Measurements from ENCODE around the gene GM2A.
"Not testable (repeated sequence)": the region's sequence is repeated elsewhere in the genome, so short reads cannot be mapped to it uniquely, and the experiment has no call there.

The GM2A gene

GRCh38 chr5:151228986-151229385 is 24.0 kb upstream of the GM2A start:
- DNase-seq: no peak

GRCh38 chr5:151230048-151230680 is 22.8 kb upstream of the GM2A start:
- DNase-seq: no peak

DNA sequence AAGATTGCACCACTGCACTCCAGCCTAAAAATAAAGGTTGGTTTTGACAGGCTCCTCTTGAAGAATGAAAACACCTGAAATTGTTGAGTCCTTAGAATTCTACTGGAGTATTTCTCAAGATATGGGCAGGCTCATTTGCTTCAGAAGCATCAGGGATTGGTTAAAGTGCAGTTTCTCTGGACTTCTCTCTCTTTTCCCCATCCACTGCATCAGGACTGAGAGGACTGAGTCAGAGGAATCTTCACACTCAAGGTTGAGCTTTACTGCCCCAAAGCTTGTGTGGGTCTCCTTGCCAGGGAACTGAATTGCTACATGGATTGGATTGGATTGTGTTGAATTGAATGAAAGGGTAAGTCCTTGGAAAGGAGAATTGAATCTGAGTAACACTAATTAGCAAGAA is 21.6 kb upstream of the GM2A start:
- no peak for DNase-seq

GRCh38 chr5:151233616-151234085 is 19.3 kb upstream of the GM2A start:
- no peak for DNase-seq

GRCh38 chr5:151234476-151235238 is 18.3 kb upstream of the GM2A start:
- DNase-seq: peak in 1 of 2 experiments; percentile 1

DNA sequence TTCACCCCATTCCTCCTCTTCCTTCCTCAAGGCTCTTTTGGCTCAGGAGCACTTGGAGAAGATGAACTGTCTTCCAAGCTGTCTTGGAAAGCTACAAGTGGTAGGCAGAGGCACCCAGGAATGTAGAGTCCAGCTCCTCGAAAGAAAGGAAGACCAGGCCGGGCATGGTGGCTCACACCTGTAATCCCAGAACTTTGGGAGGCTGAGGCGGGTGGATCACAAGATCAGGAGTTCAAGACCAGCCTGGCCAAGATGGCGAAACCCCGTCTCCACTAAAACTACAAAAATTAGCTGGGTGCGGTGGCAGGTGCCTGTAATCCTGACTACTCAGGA is 17.8 kb upstream of the GM2A start:
- not testable (repeated sequence) for DNase-seq

GRCh38 chr5:151236888-151237287 is 16.1 kb upstream of the GM2A start:
- no peak for DNase-seq

- no peak for DNase-seq
Observed at GRCh38 chr5:151237685-151238084, 15.3 kb upstream of the GM2A start.

DNA sequence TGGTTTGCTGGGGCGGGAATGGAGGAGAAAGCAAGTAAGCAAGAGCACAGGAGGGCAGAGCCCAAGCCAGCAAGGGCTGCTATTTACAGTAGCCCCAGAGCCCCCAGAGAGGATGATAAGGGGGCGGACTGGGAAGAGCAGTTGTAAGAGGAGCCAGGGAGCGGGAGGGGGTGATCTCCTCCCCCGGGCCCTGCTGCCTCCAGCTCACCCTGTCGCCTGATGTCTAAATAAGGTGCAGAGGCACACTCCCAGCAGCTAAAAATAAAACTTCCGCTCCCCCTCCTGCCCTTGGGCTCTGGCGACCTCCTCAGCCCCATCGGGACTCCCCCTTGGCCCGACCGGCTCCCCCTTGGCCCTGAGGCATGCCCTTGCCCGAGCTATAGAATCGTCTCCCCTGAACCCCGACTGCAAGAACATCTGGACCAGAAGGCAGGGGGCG is 14.7 kb upstream of the GM2A start:
- DNase-seq: no peak

DNA sequence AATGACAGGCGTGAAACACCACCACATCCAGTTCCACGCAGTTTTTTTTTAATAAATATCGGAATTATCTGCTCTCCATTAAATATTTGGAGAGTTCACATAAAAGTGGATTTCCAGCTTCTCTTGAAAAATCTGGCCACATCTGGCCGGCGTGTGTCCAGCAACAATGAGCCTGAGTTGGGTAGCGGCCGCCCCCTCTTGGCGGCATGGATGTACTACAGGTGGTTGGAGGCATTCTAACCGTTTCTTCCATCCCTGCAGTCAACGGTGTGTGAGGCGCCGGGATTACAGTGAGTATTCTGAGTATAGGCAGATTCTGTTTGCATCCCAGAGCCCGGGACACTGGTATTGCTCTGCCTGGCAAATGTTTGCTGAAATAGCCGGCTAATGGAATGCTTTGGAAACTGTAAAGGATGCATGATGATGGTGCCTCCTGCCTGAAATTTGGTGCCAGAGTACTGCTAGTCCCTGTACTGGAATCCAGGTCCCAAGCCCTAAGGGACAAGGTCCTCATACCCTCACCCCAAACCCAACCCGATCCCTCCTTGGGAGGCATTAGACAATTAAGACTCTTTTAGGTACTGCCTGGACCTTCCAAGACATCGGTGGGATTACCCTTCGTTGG is 13.6 kb upstream of the GM2A start:
- peak in 1 of 2 experiments; percentile 27 for DNase-seq

DNA sequence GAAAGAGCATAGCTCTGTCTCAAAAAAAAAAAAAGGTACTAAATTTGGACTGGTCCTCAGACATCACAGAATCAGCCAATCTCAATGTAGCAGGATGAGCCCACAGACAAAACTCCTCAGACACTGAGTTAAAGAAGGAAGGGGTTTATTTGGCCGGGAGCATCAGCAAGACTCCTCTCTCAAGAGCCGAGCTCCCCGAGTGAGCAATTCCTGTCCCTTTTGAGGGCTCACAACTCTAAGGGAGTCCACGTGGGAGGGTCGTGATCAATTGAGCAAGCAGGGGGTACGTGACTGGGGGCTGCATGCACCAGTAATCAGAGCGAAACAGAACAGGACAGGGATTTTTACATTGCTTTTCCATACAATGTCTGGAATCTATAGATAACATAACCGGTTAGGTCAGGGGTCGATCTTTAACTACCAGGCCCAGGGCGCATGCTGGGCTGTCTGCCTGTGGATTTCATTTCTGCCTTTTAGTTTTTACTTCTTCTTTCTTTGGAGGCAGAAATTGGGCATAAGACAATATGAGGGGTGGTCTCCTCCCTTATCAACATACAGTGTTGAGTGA is 12.6 kb upstream of the GM2A start:
- DNase-seq: not testable (repeated sequence)

DNA sequence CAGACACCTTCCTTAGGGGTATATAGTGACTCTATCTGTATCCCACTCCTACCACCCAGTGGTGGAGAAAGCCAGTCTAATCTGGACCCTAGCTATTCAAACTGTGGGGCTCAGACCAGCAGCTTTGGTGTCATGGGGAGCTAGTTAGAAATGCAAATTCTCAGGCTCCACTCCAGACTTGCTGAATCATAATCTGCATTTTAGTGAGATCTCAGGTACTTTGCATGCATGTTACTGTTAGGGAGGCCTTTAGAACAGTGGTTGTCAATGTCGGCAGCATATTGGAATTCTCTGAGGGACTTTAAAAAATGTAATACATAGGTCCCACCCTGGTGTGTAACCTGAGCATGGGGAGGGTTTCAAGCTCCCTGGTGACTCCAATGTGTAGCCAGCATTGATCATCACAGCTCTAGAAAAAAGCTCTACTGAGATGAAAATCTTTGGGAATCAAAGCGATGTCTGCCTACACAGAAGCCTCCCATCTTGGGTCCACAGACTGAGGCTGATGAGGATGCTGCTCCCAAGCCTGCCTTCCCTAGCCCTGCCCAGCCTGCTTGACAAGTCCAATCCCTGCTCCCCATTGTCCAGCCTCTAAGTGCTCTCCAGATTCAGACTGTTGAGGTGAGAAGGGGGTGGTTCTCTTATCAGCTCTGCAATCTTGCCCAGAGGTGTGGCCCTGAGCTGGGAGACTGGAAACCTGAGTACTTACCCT is 11.9 kb upstream of the GM2A start:
- no peak for DNase-seq

GRCh38 chr5:151243127-151243526 is 9.9 kb upstream of the GM2A start:
- DNase-seq: no peak

DNA sequence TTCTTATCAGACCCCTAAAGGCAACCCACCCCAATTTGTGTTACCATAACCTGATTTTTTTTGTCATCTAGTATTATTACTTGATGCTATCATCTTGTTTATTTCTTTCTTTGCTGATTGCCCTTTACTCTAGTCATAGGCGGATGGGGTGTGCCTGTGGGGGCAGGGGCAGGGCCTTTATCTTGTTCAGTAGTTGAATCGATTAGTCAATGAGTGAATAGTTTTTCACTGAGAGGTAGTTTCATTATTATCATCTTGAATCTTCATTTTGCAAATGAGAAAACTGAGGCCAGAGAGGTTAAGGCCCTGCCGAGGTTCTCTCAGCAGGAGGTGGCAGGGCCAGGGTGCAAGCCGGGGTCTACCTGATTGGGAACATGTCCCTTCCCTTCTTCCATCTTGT is 9.4 kb upstream of the GM2A start:
- no peak for DNase-seq

GRCh38 chr5:151244206-151244605 is 8.8 kb upstream of the GM2A start:
- no peak for DNase-seq

- no peak for DNase-seq
Observed at GRCh38 chr5:151245680-151246219, 7.2 kb upstream of the GM2A start.

DNA sequence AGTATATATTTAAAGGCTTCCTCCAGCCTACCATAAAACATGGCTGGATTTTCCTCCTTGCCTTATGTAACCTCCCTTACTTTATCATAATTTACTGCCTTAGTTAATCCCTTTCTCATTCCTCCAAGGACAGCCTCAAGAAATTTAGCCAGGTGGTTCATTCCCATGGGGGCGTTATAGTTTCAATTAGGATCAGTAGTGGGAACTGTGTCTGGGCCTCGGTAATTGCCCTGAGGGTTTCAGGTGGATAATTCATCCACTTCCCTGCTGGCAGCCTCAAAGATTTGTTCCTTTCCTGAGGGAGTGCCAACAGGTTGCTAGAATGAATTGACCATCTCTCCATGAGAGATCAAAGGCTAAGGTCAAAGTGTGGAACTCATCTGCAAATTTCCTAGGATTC is 4.3 kb upstream of the GM2A start:
- DNase-seq: no peak

DNA sequence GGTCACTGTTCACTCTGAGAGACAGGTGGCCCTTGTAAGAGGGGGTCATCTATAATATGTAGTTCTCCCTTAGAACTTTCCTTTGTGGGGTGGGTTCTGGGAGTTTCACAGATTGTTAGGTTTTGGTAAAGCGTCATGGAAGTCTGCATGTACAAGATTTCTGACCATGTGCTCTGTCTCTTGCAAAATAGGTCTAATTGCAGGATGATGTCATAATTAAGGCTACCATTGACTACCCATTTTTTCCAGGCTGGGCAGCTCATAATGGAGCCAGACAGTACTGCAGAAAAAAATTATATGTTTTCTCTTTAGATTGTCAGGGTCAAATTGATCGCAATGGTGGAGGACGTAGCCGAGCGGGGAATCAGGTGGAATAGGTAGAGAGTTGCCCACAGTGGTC is 3.7 kb upstream of the GM2A start:
- DNase-seq: no peak

DNA sequence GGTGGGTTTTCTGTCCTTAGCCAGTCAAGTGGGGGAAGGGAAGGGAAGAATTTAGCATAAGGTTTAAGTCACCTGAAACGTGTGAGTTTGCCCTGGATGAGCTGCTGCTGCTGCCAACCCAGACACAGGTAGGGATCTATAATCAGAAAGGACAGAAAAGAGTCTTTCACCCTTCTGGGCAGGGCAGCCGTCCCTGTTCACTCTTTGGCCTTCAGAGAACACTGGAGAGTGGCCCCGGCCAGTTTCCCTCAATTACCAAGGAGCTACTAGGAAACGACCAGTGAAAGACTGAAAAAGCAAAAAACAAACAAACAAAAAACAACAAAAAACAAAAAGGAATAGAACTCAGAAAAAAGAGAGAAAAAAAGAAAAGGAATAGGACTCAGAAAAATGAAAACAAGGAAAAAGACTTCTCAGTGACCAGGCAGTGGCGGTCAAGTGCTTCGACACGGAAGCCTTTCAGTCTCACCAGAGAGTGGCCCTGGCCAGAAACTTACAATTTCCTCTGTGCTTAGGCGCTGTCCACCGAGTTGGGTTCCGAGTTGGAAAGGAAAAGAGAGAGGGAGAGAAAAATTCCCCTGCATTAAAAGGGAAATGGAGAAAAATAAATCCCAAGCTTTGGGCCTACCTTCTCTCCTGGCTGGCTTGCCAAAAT is 2.5 kb upstream of the GM2A start:
- DNase-seq: no peak

- no peak for DNase-seq
Observed at GRCh38 chr5:151251001-151251551, 1.9 kb upstream of the GM2A start.

DNA sequence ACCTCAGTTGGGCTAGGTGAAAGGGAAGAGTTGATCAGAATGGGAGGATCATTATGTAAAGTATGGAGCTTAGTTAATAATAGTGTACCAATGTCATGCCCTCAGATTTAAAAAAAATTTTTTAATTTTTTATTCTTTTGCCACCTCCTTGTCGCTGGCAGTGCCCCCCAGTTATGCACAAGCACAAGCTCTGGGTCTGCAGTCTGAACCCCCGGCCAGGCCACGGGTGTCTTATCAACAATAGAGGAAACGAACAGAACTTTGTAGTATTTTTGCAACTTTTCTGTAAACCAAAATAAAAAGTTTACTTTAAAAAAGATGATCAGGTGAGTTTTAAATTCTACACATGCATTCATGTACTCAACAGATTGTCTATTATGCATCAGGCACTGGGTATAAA is 1.4 kb upstream of the GM2A start:
- DNase-seq: no peak

DNA sequence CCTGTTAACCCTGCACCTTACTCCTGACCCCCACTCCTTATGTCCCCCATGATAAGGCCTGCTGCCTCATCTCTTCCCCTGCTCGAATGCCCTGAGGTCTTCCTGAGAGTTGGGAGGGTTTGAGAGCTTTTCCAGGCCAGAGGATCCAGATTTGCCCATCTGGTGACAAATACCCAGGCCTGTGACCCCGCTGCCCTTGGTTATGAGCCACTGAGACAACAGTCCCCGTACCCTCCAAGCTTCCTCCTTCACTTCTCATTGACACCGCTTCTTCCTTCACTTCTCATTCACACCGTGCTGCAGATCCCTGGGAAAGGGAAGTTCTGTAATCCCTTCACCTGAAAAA is 593 bp downstream of the GM2A start:
- DNase-seq: no peak
